ENCODE measurements around the gene PCDHB15.
A peak's percentile ranks its signal among the peaks of the same experiment; 100 is the strongest.
"Not testable (repeated sequence)": the region's sequence is repeated elsewhere in the genome, so short reads cannot be mapped to it uniquely, and the experiment has no call there.

Gene PCDHB15

DNA sequence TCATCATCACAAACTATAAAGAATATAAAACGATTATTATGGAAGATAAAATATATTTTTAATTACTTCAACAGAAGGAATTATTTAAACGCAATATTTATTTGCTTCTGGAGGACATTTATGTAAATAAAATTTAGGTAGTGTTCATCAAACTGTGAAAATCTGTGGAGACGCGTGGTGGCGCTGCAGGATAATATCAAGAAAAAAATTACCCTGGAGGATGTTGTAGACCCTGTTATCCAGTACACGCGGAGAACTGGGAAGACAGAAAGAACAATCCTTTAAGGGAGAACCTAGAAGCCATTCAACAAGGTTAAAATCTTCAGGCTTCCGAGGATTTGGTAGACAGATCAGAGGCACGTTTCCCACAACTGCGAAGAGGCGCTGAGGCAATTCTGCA is 36.7 kb upstream of the PCDHB15 start, which contains the start of gene PCDHB12:
Gene PCDHB12 (plus strand): TSS at position 242 of the 400 bp plus-strand sequence. CDS start 189 bp downstream, outside the sequence.
- Histone ChIP-seq H3K4me1 (no peaks in the 10 kb centered on the region), H3K9me3 (ENCODE audit: control insufficient read depth, low read length) (no peaks in the 10 kb centered on the region), H3K36me3 (ENCODE audit: control insufficient read depth, insufficient read depth, low read length) (no peaks in the 10 kb centered on the region), H3K79me2 (no peaks in the 10 kb centered on the region), H3K4me3 (ENCODE audit: low read depth, low read length) (no peak within 1 kb of the TSS), H2AFZ (no peak within 1 kb of the TSS), H3K27me3 (ENCODE audit: control insufficient read depth, insufficient read depth, low read length) (no peaks in the 10 kb centered on the region), H3K9ac (no peak within 1 kb of the TSS), H3K27ac (no peak within 1 kb of the TSS), H3K4me2 (ENCODE audit: low read length) (no peak within 1 kb of the TSS)
- TF ChIP-seq, protein P1, sequence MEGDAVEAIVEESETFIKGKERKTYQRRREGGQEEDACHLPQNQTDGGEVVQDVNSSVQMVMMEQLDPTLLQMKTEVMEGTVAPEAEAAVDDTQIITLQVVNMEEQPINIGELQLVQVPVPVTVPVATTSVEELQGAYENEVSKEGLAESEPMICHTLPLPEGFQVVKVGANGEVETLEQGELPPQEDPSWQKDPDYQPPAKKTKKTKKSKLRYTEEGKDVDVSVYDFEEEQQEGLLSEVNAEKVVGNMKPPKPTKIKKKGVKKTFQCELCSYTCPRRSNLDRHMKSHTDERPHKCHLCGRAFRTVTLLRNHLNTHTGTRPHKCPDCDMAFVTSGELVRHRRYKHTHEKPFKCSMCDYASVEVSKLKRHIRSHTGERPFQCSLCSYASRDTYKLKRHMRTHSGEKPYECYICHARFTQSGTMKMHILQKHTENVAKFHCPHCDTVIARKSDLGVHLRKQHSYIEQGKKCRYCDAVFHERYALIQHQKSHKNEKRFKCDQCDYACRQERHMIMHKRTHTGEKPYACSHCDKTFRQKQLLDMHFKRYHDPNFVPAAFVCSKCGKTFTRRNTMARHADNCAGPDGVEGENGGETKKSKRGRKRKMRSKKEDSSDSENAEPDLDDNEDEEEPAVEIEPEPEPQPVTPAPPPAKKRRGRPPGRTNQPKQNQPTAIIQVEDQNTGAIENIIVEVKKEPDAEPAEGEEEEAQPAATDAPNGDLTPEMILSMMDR (IDR thresholded peaks at IDR 0.05), result no peak

DNA sequence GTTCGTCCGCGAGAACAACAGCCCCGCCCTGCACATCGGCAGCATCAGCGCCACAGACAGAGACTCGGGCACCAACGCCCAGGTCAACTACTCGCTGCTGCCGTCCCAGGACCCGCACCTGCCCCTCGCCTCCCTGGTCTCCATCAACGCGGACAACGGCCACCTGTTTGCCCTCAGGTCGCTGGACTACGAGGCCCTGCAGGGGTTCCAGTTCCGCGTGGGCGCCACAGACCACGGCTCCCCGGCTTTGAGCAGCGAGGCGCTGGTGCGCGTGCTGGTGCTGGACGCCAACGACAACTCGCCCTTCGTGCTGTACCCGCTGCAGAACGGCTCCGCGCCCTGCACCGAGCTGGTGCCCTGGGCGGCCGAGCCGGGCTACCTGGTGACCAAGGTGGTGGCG is 34.9 kb upstream of the PCDHB15 start:
- H3K27me3 ChIP-seq (ENCODE audit: control insufficient read depth, insufficient read depth, low read length); H3K27ac ChIP-seq; H3K4me2 ChIP-seq (ENCODE audit: low read length); H3K4me1 ChIP-seq; H2AFZ ChIP-seq; H3K79me2 ChIP-seq; H3K9ac ChIP-seq; H3K36me3 ChIP-seq (ENCODE audit: control insufficient read depth, insufficient read depth, low read length); H3K4me3 ChIP-seq (ENCODE audit: low read depth, low read length); H3K9me3 ChIP-seq (ENCODE audit: control insufficient read depth, low read length): not testable (repeated sequence)

DNA sequence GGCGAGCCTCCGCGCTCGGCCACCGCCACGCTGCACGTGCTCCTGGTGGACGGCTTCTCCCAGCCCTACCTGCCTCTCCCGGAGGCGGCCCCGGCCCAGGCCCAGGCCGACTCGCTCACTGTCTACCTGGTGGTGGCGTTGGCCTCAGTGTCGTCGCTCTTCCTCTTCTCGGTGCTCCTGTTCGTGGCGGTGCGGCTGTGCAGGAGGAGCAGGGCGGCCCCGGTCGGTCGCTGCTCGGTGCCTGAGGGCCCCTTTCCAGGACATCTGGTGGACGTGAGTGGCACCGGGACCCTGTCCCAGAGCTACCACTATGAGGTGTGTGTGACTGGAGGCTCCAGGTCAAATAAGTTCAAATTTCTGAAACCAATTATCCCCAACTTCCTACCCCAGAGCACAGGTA is 34.3 kb upstream of the PCDHB15 start:
- H3K79me2 ChIP-seq; H3K4me2 ChIP-seq (ENCODE audit: low read length); H3K4me1 ChIP-seq; H3K9ac ChIP-seq; H3K4me3 ChIP-seq (ENCODE audit: low read depth, low read length); H3K27ac ChIP-seq; H3K27me3 ChIP-seq (ENCODE audit: control insufficient read depth, insufficient read depth, low read length); H3K9me3 ChIP-seq (ENCODE audit: control insufficient read depth, low read length); H3K36me3 ChIP-seq (ENCODE audit: control insufficient read depth, insufficient read depth, low read length); H2AFZ ChIP-seq: not testable (repeated sequence)

DNA sequence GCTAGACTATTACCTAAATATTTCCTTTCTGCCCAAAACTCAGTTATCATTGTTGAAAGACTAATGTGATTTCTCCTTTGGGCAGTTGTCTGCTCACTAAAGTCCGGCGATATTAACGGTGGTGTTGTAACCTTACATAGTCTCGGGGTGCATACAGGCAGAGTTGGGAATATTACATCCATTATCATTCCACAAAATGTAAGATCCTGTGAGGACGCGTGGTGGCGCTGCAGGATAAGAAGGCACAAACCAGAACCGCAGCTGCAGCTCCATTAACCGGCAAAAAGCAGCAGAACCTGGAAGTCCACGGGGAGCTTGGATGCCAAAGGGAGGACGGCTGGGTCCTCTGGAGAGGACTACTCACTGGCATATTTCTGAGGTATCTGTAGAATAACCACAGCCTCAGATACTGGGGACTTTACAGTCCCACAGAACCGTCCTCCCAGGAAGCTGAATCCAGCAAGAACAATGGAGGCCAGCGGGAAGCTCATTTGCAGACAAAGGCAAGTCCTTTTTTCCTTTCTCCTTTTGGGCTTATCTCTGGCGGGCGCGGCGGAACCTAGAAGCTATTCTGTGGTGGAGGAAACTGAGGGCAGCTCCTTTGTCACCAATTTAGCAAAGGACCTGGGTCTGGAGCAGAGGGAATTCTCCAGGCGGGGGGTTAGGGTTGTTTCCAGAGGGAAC is 31.4 kb upstream of the PCDHB15 start, which contains the start of gene PCDHB13:
Gene PCDHB13 (plus strand): TSS at position 264 of the 684 bp plus-strand sequence. CDS start 205 bp downstream, at position 469.
- not testable (repeated sequence) for H3K79me2 ChIP-seq, H3K27ac ChIP-seq

DNA sequence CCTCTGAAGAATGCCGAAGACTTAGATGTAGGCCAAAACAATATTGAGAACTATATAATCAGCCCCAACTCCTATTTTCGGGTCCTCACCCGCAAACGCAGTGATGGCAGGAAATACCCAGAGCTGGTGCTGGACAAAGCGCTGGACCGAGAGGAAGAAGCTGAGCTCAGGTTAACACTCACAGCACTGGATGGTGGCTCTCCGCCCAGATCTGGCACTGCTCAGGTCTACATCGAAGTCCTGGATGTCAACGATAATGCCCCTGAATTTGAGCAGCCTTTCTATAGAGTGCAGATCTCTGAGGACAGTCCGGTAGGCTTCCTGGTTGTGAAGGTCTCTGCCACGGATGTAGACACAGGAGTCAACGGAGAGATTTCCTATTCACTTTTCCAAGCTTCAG is 30.6 kb upstream of the PCDHB15 start:
- H2AFZ ChIP-seq; H3K36me3 ChIP-seq (ENCODE audit: control insufficient read depth, insufficient read depth, low read length); H3K27me3 ChIP-seq (ENCODE audit: control insufficient read depth, insufficient read depth, low read length); H3K4me3 ChIP-seq (ENCODE audit: low read depth, low read length); H3K4me1 ChIP-seq; H3K4me2 ChIP-seq (ENCODE audit: low read length); H3K79me2 ChIP-seq; H3K9ac ChIP-seq; H3K27ac ChIP-seq; H3K9me3 ChIP-seq (ENCODE audit: control insufficient read depth, low read length): not testable (repeated sequence)

More for the DNA sequence above, 31.4 kb upstream of the PCDHB15 start, which contains the start of gene PCDHB13:
- not testable (repeated sequence) for H3K9me3 ChIP-seq (ENCODE audit: control insufficient read depth, low read length); H2AFZ ChIP-seq; H3K9ac ChIP-seq; H3K27me3 ChIP-seq (ENCODE audit: control insufficient read depth, insufficient read depth, low read length); H3K4me1 ChIP-seq; H3K36me3 ChIP-seq (ENCODE audit: control insufficient read depth, insufficient read depth, low read length)
- Histone ChIP-seq H3K4me2 (ENCODE audit: low read length) (peak within 1 kb of the TSS; percentile 9), H3K4me3 (ENCODE audit: low read depth, low read length) (peak within 1 kb of the TSS; percentile 35)

DNA sequence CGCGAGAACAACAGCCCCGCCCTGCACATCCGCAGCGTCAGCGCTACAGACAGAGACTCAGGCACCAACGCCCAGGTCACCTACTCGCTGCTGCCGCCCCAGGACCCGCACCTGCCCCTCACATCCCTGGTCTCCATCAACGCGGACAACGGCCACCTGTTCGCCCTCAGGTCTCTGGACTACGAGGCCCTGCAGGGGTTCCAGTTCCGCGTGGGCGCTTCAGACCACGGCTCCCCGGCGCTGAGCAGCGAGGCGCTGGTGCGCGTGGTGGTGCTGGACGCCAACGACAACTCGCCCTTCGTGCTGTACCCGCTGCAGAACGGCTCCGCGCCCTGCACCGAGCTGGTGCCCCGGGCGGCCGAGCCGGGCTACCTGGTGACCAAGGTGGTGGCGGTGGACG is 29.7 kb upstream of the PCDHB15 start:
- not testable (repeated sequence) for H3K36me3 ChIP-seq (ENCODE audit: control insufficient read depth, insufficient read depth, low read length); H3K79me2 ChIP-seq; H3K9me3 ChIP-seq (ENCODE audit: control insufficient read depth, low read length); H2AFZ ChIP-seq; H3K27ac ChIP-seq; H3K9ac ChIP-seq; H3K27me3 ChIP-seq (ENCODE audit: control insufficient read depth, insufficient read depth, low read length); H3K4me1 ChIP-seq; H3K4me3 ChIP-seq (ENCODE audit: low read depth, low read length); H3K4me2 ChIP-seq (ENCODE audit: low read length)

DNA sequence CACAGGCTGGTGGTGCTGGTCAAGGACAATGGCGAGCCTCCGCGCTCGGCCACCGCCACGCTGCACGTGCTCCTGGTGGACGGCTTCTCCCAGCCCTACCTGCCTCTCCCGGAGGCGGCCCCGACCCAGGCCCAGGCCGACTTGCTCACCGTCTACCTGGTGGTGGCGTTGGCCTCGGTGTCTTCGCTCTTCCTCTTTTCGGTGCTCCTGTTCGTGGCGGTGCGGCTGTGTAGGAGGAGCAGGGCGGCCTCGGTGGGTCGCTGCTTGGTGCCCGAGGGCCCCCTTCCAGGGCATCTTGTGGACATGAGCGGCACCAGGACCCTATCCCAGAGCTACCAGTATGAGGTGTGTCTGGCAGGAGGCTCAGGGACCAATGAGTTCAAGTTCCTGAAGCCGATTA is 29.2 kb upstream of the PCDHB15 start:
- not testable (repeated sequence) for H3K4me2 ChIP-seq (ENCODE audit: low read length); H3K79me2 ChIP-seq; H3K27me3 ChIP-seq (ENCODE audit: control insufficient read depth, insufficient read depth, low read length); H2AFZ ChIP-seq; H3K36me3 ChIP-seq (ENCODE audit: control insufficient read depth, insufficient read depth, low read length); H3K9ac ChIP-seq; H3K4me3 ChIP-seq (ENCODE audit: low read depth, low read length); H3K9me3 ChIP-seq (ENCODE audit: control insufficient read depth, low read length); H3K27ac ChIP-seq; H3K4me1 ChIP-seq

Data from parathyroid adenoma (tissue), 2 donors.